ENCODE results near the gene GAST.
A peak's percentile ranks its signal among the peaks of the same experiment; 100 is the strongest.

Gene GAST

DNA sequence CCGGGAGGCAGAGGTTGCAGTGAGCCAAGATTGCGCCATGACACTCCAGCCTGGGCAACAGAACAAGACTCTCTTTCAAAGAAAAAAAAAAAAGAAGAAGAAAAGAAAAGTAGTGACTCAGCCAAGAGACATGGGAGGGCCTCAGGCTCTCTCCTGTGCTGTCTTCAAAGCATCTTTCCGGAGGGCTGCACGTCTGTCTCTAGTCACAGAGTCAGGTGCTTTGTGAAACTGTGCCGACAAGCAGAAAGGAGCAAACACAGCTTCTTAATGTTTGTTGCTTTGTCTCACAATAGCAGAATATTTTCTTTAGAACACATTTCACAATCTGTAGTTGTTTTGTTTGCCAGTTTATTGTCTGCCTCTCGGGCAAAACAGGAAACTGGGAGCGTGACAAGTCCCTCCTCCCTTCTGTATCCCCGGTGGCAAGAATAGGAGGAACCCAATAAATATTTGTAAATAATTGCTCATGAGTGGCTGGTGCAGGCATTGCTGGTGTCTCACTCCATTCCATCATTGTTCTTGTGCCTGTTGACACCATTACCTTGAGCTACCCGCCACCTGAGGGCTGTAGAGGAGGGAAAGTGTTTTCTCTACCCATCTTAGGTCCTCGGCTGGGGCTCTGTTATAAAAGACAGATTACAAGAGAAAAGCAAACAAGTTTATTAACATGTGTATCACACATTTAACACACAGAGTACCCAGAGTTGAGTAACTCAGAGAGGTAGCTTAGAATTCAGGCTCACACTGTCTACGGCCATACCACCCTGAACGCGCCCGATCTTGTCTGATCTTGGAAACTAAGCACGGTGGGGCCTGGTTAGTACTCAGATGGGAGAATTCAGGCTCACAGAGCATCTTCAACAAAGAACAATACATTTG is 5.5 kb downstream of the GAST start:
- no peak for DNase-seq

DNA sequence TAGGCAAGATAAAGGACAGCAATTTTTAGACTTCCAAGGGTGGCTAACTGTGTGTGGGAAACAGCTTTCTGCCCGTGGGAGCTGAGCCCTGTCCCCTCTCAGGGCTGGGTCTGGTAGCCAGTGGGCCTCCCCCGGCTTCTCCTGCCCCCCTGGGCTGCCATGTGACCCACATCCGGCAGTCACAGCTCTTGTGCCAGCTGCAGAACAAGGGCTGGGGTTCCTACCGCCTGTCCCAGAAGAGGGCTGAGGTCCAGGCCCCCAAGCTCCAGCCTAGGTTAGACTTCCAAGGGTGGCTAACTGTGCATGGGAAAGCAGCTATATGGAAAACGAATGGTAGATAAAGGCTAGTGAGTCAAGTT is 6.1 kb downstream of the GAST start:
- no peak for DNase-seq

DNA sequence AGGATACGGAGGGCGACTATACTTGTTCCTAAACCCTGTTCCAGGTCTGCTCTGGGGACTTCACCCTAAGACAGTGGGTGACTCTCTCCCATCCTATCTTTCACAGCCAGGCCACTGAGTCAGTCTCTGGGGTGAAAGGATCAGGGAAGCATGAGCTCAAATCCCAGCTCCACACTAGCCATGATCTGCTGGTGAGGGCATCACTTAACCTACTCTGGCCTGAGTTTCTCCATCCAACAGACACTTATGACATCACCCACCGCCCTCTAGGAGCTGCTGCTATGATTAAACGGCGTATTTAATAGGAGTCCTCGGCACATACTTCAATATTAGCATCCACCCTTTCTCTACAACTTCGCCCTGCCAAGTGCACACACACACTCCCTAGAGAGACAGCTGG is 10.1 kb downstream of the GAST start:
- no peak for DNase-seq

DNA sequence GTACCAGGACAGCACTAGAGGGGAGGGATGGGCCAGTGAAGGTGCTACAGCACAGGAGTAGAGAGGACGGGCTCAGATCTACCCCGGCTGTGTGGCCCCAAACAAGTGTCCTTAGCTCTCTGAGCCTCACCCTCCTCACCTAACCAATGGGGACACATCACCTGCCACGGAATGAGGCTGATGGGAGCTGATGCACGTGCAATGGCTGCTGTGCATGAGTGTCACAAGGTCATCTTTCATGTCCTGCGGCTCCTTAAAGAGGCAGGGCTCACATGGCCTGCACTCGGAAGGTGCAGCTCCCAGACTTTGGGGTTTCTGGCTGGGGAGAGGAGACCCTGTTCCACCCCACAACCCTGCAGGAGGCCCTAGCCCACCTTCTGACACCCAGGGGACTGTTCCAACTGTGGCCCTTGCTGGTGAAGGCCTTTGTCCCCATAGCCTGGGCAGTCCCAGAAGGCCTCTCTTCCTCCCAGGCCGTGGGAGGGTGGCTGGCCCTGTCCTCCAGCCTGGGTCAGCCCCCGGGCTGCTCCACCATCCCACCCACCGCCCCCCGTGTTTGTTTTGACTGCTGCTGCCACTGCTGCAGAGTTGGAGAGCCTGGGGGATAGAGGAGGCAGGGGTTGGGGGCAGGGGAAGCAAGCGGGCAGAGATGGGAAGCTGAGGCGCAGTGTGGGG is 11.8 kb downstream of the GAST start:
- no peak for DNase-seq

DNA sequence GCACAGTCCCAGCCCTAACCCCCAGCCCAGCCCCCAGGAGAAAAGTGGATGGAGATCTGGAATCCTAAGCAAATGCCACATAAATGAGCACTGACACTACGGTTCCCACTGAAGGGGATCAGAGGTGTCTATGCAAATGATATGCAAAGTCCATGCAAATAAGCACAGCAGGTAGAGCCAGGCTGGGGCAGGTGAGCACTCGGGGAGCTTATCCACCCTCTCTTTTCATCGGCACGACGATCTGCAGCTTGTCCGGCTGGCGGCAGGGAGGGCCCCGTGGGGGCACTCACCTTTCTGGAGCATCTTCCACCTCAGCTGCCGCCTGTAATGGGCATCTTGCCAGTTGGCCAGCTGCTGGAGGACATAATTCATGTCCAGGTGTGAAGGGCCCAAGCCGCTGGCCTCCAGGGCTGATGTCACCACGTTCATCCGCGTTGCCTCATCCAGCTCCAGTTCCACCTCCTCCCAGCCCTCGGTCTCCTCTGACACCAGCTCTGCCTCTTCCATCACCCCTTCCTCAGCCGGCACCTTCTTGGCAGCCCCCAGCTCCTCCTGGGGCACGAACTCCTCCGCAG is 12.4 kb downstream of the GAST start:
- DNase-seq: no peak

DNA sequence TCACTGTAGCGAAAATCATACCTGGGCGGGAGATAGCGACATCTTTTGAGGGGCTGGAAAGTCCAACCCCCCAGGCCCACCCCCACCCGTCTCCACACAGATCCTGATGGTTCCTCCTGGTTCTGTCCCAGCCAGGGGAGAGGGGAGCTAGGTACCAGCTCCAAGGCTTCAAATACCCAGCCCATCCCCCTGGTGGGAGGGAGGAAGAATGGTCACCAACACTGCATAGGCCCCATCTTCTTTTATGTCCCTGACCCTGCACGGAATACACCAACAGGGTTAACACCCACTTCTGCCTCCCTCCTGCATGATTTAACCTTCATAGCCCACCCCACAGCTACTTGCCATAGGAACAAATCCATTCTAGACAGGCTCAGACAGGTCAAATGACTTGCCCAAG is 13.0 kb downstream of the GAST start:
- no peak for DNase-seq

DNA sequence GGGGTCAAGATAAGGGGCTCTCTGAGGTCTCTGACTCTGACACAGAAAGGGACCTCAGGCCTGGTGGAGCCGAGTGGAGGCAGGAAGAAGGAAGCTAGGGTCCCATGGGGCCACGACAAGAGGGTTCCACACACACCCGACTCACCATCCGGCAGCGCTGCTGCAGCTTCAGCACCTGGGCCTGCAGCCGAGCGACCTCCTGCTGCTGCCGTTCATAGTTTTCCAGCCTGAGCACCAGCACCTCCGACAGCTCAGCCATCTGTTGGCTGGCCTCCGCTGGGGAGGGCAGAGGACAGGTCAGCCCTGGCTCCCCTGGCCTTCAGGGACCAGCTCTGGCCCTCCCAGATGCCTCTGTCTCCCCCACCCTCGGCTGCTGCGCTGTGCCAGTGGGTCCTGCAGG is 15.9 kb downstream of the GAST start:
- DNase-seq: no peak

DNA sequence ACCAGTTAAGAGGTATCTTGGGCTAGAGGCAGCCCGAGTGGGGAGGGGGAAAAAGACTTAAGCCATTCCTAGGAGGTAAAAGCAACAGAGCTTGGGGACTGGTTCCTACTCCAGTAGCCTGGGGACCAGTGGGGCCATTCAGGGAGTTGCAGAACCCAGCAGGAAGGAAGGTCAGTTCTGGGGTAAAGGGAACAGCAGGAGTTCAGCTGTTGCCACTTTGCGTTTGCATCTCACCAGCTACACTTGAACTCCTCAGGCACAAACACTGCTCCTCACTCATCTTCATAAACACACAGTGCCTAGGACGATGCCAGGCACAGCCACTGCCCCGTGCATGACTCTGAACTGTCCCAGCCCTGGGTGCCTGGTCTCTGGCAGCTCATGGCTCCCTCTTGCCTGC is 18.3 kb downstream of the GAST start:
- no peak for DNase-seq

DNA sequence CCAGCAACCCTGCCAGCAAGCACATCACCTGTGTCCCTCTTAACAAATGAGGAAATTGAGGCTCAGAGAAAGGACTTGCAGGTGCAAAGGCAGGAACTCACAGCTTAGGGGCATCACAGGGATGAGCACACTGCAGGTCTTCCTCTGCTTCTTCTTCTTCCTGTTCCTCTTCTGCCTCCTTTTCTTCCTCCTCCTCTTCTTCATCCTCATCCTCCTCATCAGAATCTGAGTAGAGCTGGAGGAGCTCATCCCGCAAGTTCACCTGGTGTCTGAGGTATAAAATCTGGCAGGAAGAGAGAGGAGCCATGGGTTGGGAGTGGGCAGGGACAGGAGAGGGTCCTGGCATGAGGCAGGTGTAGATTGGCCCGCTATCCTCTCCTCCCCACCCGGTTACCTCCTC is 19.7 kb downstream of the GAST start:
- DNase-seq: no peak

DNA sequence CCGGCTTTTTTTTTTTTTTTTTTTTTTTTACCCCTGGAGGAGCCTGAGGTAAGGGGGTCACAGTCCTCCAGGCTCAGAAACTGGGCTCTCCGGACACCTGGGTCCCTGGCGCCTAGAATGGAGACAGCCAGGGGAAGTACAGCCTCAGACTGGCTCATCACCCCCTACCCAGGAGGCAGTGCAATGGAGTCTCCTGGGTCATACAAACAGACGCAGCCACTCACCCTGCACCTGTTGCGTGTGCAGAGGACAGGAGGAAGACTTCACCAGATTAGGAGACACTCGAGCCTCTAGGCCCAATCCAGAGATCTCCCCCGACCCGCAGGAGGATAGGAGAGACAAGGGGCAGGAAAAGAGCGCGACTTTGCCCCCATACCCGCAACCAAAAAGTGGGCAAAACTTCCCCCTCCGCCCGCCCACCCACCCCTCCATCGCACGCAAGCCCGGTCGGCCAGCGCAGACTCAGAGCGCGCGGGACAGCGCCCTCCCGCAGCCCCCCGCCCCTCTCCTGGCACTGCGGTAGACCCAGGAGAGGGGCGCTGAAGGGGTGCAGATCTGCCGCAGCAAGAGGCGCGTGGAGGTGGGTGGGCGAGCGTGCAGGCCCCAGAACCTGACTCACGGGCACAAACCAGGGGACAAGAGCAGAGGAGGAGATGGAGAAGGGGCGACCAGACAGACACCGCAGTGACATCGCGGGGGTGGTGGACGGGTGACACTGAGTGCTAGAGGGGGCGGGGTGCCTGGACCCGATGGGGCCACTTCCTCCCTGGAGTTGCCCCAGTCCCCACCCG is 21.4 kb downstream of the GAST start:
- no peak for DNase-seq

DNA sequence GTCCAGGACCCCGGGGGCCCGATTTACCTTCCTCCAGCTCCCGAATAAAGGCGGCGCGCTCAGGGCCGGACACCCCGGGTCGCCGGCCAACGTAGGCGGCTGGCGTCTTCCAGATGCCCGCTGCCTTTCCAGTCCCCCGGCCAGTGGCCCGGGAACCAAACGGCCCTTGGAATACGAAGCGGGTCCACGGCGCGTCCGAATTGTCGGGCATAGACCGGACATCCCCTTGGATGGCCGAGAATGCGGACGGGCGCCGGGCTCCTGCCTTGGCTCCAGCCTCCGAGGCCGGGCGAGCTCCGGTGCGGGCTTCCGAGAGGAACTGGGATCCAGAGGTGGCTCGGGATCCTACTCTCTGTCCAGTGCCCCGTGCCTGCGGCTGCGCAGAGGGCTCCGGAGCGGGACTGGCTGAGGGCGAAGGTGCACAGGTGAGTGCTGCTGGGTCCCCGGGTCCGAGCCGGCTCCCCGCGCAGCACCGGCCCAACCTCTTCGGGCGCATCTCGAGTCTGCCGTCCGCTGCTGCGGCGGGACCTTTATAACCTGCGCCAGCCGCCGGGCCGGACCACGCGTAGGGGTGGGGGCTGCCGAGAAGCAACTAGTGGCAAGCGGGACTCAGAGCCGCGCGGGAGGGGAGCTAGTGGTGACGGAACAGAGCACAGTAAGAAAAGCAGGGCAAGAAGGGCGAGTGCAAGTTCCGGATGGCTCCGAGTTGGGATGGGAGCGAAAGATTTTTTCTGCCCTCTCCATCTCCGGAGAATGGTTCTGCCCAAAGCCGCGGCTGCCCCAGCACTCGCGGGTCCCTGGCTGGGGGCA is 22.2 kb downstream of the GAST start, which contains the start of gene HAP1:
Gene HAP1, minus strand, starts transcription at position 505 of the 810 bp plus-strand sequence. Its CDS starts 9 bp downstream, at position 496.
- peak; percentile 66 for DNase-seq

DNA sequence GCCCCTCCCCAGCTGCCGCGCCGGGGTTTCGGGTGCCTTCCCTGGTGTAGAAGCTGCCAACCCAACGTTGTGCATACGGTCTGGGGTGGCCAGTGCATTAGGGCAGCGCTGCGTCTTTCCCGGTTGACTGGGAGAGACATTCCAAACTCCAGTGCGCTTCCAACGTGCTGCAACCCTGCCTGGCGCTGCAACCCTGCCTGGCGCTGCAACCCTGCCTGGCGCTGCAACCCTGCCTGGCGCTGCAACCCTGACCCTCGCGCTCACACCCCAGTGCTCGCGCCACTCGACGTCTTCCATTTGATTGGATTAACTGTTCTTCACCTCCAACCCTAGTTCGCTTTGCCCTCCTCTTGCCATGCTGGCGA is 22.8 kb downstream of the GAST start:
- no peak for DNase-seq

DNA sequence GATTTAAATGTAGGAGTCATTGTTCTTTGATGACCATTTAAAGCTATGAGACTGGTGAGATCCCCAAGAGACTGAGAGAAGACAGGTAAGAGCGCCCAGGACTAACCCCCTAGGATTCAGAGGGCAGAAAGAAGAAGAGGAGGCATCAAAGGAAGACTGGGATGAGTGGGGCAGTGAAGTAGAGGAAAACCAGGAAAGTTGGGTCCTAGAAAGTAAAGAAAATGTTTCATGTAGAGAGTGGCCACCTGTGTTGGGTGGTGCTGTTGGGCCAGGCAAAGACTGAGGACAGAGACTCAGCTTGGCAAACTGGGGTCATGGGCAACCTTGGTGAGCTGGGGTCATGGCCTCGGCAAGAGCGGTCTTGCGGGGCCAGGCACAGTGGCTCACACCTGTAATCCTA is 23.6 kb downstream of the GAST start:
- DNase-seq: no peak

DNA sequence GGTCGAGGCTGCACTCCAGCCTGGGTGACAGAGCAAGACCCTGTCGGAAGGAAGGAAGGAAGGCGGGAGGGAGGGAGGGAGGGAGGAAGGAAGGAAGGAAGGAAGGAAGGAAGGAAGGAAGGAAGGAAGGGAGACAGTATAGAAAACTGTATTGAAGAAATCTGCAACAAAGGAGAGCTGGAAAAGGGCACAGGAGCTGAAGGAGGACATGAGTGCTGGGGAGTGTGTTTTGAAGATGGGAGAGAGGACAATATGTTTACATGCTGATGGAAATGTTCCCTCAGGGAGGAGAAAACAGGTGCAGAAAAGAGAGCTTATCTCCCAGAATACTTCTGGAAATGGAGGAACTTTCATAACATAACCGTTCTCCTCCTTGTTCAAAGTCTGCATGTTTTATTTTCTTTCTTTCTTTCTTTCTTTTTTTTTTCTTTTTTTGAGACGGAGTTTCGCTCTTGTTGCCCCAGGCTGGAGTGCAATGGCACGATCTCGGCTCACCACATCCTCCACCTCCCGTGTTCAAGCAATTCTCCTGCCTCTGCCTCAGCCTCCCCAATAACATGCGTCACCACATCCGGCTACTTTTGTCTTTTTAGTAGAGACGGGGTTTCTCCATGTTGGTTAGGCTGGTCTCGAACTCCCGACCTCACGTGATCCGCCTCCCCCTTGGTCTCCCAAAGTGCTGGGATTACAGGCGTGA is 25.0 kb downstream of the GAST start:
- DNase-seq: no peak

DNA sequence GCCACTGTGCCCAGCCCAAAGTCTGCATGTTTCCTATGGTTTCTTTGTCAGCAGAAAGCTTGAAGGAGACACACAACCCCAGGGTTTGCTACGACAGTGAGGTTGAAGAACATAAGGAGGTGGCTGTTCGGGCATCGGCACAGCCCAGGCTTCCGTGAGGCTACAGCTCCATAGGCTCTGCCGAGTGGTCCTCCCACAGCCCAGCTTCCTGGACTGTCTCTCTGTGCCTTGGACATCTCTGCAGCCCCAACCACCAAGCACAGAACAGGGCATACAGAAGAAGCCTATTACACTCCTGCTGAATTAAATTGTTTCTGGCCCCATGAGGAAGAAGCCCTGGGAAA is 25.5 kb downstream of the GAST start:
- DNase-seq: peak; percentile 58

DNA sequence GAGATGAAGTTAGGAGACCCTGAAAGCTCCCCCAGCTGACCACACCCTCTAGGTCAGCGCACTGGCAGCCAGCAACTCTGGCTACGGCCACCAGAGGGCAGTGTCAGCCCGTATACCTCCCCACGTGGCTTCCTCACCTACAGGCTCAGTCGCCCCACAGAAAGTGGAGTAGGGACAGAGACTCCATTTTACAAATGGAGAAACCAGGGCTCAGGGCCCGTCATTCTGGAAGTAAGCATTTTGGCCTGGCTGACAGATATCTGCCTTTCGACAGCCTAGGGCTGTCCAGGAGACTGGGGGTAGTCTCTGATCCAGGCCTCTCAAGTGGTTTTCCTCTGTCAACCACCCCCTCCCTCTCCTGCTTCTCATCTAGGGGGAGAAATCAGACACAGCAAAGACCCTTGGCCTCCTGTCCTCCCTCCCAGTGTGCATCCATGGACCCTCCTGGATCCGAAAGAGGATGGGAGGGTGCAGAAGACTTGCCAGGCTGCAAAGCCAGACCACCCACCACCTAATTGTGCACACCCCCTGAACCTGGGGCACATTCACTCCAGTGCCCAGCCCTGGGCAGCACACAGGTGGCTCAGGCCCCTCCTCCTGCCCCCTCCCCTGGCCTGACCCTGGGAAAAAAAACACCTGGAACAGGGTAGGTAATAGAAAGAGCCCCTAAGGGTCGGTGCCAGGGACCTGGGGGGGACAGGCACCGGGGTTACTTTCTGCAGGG is 26.1 kb downstream of the GAST start:
- peak; percentile 92 for DNase-seq

DNA sequence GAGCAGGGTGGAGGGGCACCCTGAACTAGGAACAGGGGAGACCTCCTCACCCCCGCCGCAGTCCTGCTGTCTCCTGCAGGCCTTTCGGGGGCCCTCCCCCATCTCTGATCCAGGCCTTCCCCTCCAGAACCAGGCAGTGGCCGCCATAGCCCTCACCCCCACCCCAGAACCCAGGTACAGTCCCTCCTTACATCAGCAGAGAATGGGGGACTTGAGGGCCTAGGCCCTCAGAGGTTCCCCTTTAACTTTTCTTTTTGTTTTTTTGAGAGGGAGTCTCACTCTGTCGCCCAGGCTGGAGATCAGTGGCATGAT is 26.6 kb downstream of the GAST start:
- DNase-seq: no peak

DNA sequence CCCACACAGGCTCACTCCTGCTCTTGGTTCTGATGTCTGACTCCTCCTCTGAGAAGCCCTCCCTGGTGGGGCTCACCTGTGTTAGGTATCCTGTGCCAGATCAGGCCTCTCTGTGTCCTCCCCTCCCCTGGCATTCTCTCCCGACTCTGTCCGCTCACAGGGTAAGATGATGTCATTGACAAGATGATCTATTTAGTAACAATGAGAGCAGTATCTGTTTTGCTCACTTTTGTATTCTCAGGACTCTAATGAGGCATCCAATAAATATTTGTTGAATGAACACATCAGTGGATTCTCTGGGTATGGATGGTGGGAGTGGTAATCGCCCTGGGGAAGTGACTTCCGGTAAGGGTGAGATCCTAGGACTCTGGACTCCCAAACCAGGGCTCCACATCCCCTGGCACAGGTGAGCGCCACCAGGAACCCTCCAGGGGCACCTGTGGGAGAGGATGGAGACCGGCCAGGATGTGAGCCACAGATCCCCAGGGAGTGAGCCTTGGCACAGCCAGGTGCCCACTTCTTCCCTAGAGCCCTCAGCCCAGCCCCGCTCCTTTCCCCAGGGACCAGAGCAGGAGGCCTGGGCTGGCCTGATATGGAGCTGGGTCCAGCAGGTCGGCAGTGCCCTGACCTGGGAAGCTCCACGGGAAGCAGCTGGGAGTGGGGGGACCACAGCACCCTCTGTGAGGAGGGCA is 27.7 kb downstream of the GAST start:
- DNase-seq: no peak

DNA sequence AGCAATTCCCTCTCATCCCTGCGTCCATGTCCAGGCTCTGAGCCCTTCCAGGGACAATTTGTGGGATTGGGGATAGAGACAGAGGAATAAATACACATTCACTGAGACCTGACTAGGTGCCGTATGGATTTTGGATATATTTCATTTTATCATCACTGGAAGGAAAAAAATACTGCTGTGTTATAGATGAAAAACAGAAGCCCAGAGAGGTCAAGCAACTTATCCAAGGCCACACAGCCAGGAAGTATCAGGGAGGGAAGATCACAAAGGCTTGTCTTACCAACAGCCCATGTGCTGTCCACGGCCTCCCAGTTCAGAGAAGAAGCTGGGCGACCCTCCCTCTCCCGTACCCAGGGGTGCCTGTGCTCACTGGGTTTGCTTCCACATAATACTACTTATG is 28.4 kb downstream of the GAST start:
- no peak for DNase-seq

DNA sequence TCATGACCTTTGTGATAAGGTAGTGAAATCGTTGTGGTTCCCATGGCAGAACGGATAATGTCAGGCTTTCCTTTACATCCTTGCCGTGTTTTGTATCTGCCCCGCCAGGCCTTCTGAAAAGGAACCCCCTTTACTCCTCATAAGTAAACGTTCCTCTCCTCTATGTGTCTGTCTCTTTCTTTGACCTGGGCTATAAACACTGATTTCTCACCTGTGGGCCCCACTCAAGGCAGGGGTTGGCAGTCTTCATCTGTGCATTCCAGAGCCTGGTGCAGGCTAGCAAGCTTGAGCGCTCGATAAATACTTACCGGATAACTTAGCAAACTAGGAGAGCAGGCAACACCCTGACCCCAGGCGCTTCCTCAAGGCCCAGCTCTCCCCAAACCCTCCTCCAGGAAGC is 29.6 kb downstream of the GAST start:
- no peak for DNase-seq

DNA sequence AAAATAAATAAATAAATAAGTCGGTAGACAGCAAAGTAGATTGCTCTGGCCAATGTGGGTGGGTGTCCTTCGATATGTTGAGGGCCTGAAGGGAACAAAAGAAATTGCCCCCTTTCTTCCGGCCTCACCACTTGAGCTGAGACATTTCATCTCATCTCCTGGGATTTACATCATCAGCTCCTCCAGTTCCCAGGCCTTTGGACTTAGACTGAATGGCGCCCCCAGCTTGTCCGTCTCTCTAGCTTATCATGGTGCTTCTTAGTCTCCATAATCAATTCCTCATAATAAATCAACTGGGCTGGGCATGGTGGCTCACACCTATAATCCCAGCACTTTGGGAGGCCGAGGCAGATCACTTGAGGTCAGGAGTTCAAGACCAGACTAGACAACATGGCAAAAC is 36.1 kb downstream of the GAST start:
- DNase-seq: no peak
